CD4-positive, alpha-beta memory T cell (primary cell): ENCODE measurements around the gene ELMO1. TPM values are rescaled to one million over a fixed set of nuclear protein-coding genes. Genes with fewer than 3 reads are reported as not detected.
A peak's percentile ranks its signal among the peaks of the same experiment; 100 is the strongest.

ENCODE experiments used
- CTCF ChIA-PET: fragments of 350-600 bp; sonication (Branson Sonifier 250); formaldehyde crosslinking; loops from one replicate; lab custom pipeline; 2021; ENCODE audit warnings: inconsistent platforms; ENCODE audit not compliant: partially characterized antibody; lab: Charles Lee
- POLR2A ChIA-PET: fragments of 350-600 bp; sonication (Branson Sonifier 250); formaldehyde crosslinking; loops from one replicate; lab custom pipeline; 2021; ENCODE audit not compliant: partially characterized antibody; lab: Charles Lee
- DNase-seq, 5 donors: peaks; one replicate each; pipeline versions ENCODE4 v3.0.0 to v3.0.0-alpha.2; 2020 to 2022; ENCODE audit warnings: mixed read lengths in 1 of 5
- H3K27ac ChIP-seq: one replicate; pipeline ENCODE4 v1.7.0; 2013; ENCODE audit warnings: low read depth, low read length
- H3K27me3 ChIP-seq: 2 replicates; pipeline ENCODE4 v1.7.0; 2013; ENCODE audit warnings: mild to moderate bottlenecking, low read length, moderate library complexity; ENCODE audit not compliant: insufficient read depth
- H3K36me3 ChIP-seq: 2 replicates; pipeline ENCODE4 v1.7.0; 2013; ENCODE audit warnings: mild to moderate bottlenecking, low read length, moderate library complexity; ENCODE audit not compliant: insufficient read depth
- H3K4me1 ChIP-seq: 2 replicates; pipeline ENCODE4 v1.7.0; 2013; ENCODE audit warnings: mild to moderate bottlenecking, low read length, moderate library complexity; ENCODE audit not compliant: insufficient read depth
- H3K4me3 ChIP-seq, 2 donors: one replicate each; pipeline ENCODE4 v1.7.0; 2013; ENCODE audit warnings: low read length in 2 of 2, mild to moderate bottlenecking in 1 of 2
- H3K9me3 ChIP-seq, 2 donors: one replicate each; pipeline ENCODE4 v1.7.0; 2013; ENCODE audit warnings: low read length in 2 of 2, control low read depth in 1 of 2; ENCODE audit not compliant: control insufficient read depth in 1 of 2
- H3K27ac Mint-ChIP-seq, 7 donors: one replicate each; pipeline ENCODE4 v1.8.0; 2020 to 2021; ENCODE audit warnings: mixed read lengths in 7 of 7, mild to moderate bottlenecking in 6 of 7, inconsistent platforms in 3 of 7, moderate library complexity in 3 of 7
- H3K27me3 Mint-ChIP-seq, 2 donors: one replicate each; pipeline ENCODE4 v1.8.0; 2020 to 2021; ENCODE audit warnings: mixed read lengths in 2 of 2
- H3K36me3 Mint-ChIP-seq, 2 donors: one replicate each; pipeline ENCODE4 v1.8.0; 2020 to 2021; ENCODE audit warnings: mixed read lengths in 2 of 2, inconsistent platforms in 1 of 2, mild to moderate bottlenecking in 1 of 2
- H3K4me1 Mint-ChIP-seq, 4 donors: one replicate each; pipeline ENCODE4 v1.8.0; 2020 to 2021; ENCODE audit warnings: mixed read lengths in 4 of 4, mild to moderate bottlenecking in 1 of 4
- H3K4me3 Mint-ChIP-seq, 8 donors: one replicate each; pipeline ENCODE4 v1.8.0; 2020 to 2021; ENCODE audit warnings: mixed read lengths in 8 of 8, mild to moderate bottlenecking in 7 of 8, moderate library complexity in 6 of 8, inconsistent platforms in 3 of 8
- H3K9me3 Mint-ChIP-seq, 8 donors: one replicate each; pipeline ENCODE4 v1.8.0; 2020 to 2021; ENCODE audit warnings: mixed read lengths in 8 of 8, mild to moderate bottlenecking in 5 of 8, inconsistent platforms in 3 of 8, moderate library complexity in 1 of 8
- intact Hi-C: fragments of 100-400 bp; cut with micrococcal nuclease; formaldehyde crosslinking; loops from one replicate; pipeline ENCODE4 v1.15.1; 2023
- polyA plus RNA-seq, 2 donors: library from polyadenylated mRNA; unstranded; fragments of 300-500 nt; fragmentation: Illumina TruSeq; gene quantifications; one replicate each; pipeline ENCODE4 v1.2.3, GENCODE V29; 2021
- total RNA-seq, 2 experiments: library from RNA; stranded (reverse); gene quantifications; one replicate each; pipeline ENCODE4 v1.2.3, GENCODE V29; 2021

Gene ELMO1
- total and polyA plus RNA-seq, 4 experiments from 2014 or later, result 45.1 to 131 (median 111) TPM

GRCh38 chr7:36854652-36855051 lies 594.0 kb downstream of the ELMO1 start:
- H3K4me1 ChIP-seq, result no peaks in the 10 kb centered on the region
- peaks cover 67 to 76% of the 10 kb centered on the region in 2 donors for H3K36me3 Mint-ChIP-seq
- ChIA-PET POLR2A (no interaction called here), CTCF (no interaction called here)
- no peaks in the 10 kb centered on the region for H3K27me3 Mint-ChIP-seq
- no peaks in the 10 kb centered on the region for H3K27me3 ChIP-seq
- H3K4me3 Mint-ChIP-seq, result no peak overlapping the region
- no peaks in the 10 kb centered on the region for H3K9me3 ChIP-seq
- peaks cover 26% of the 10 kb centered on the region for H3K36me3 ChIP-seq
- H3K27ac Mint-ChIP-seq, result peak overlapping the region in 5 of 7 donors; percentile 43 to 73 (median 67)
- no peak overlapping the region for H3K4me3 ChIP-seq
- peaks cover 0 to 9% (median 7%) of the 10 kb centered on the region in 8 donors for H3K9me3 Mint-ChIP-seq
- H3K4me1 Mint-ChIP-seq, result peaks cover 0 to 21% (median 7%) of the 10 kb centered on the region in 4 donors
- no peak for DNase-seq
- intact Hi-C loops, result no loop called here
- no peak overlapping the region for H3K27ac ChIP-seq

- Mint-ChIP-seq H3K27me3 (no peaks in the 10 kb centered on the region), H3K36me3 (peaks cover 53 to 62% of the 10 kb centered on the region in 2 donors), H3K4me3 (no peak overlapping the region), H3K4me1 (peaks cover 0 to 21% (median 6%) of the 10 kb centered on the region in 4 donors), H3K9me3 (peaks cover 0 to 20% (median 11%) of the 10 kb centered on the region in 8 donors), H3K27ac (peak overlapping the region in 4 of 7 donors; percentile 2 to 26 (median 16))
- DNase-seq, result no peak
- intact Hi-C loops, result no loop called here
- Histone ChIP-seq H3K9me3 (peaks cover 0 to 3% of the 10 kb centered on the region in 2 donors), H3K4me1 (no peaks in the 10 kb centered on the region), H3K27me3 (no peaks in the 10 kb centered on the region), H3K36me3 (peaks cover 26% of the 10 kb centered on the region), H3K27ac (no peak overlapping the region), H3K4me3 (no peak overlapping the region)
- ChIA-PET CTCF (no interaction called here), POLR2A (no interaction called here)
Observed at GRCh38 chr7:36852931-36853330, 595.7 kb downstream of the ELMO1 start.

GRCh38 chr7:36852017-36852416 lies 596.6 kb downstream of the ELMO1 start:
- Mint-ChIP-seq H3K27ac (peak overlapping the region in 5 of 7 donors; percentile 2 to 74 (median 17)), H3K36me3 (peaks cover 47 to 55% of the 10 kb centered on the region in 2 donors), H3K4me3 (no peak overlapping the region), H3K4me1 (peaks cover 0 to 21% (median 6%) of the 10 kb centered on the region in 4 donors), H3K9me3 (peaks cover 0 to 28% (median 15%) of the 10 kb centered on the region in 8 donors), H3K27me3 (no peaks in the 10 kb centered on the region)
- Histone ChIP-seq H3K4me1 (no peaks in the 10 kb centered on the region), H3K27me3 (no peaks in the 10 kb centered on the region), H3K9me3 (peaks cover 0 to 7% of the 10 kb centered on the region in 2 donors), H3K27ac (no peak overlapping the region), H3K4me3 (no peak overlapping the region), H3K36me3 (peaks cover 25% of the 10 kb centered on the region)
- DNase-seq, result no peak
- ChIA-PET POLR2A (no interaction called here), CTCF (no interaction called here)
- intact Hi-C loops, result no loop called here

GRCh38 chr7:36851382-36851781 lies 597.3 kb downstream of the ELMO1 start:
- H3K27me3 ChIP-seq, result no peaks in the 10 kb centered on the region
- H3K36me3 ChIP-seq, result peaks cover 18% of the 10 kb centered on the region
- ChIA-PET CTCF (no interaction called here), POLR2A (no interaction called here)
- peaks cover 44 to 49% of the 10 kb centered on the region in 2 donors for H3K36me3 Mint-ChIP-seq
- H3K27ac ChIP-seq, result no peak overlapping the region
- H3K27ac Mint-ChIP-seq, result peak overlapping the region in 4 of 7 donors; percentile 2 to 73 (median 51)
- H3K4me3 Mint-ChIP-seq, result no peak overlapping the region
- intact Hi-C loops, result no loop called here
- no peaks in the 10 kb centered on the region for H3K4me1 ChIP-seq
- no peak overlapping the region for H3K4me3 ChIP-seq
- no peak for DNase-seq
- H3K9me3 Mint-ChIP-seq, result peaks cover 0 to 32% (median 19%) of the 10 kb centered on the region in 8 donors
- H3K9me3 ChIP-seq, result peaks cover 0 to 7% of the 10 kb centered on the region in 2 donors
- peaks cover 0 to 21% (median 6%) of the 10 kb centered on the region in 4 donors for H3K4me1 Mint-ChIP-seq
- H3K27me3 Mint-ChIP-seq, result no peaks in the 10 kb centered on the region

- ChIA-PET POLR2A (no interaction called here), CTCF (no interaction called here)
- H3K9me3 ChIP-seq, result peaks cover 0 to 7% of the 10 kb centered on the region in 2 donors
- no peak for DNase-seq
- Mint-ChIP-seq H3K4me1 (peaks cover 0 to 9% (median 6%) of the 10 kb centered on the region in 4 donors), H3K9me3 (peaks cover 0 to 32% (median 19%) of the 10 kb centered on the region in 8 donors), H3K27me3 (no peaks in the 10 kb centered on the region), H3K36me3 (peaks cover 12 to 23% of the 10 kb centered on the region in 2 donors), H3K4me3 (no peak overlapping the region), H3K27ac (peak overlapping the region in 1 of 7 donors; percentile 65)
- no peaks in the 10 kb centered on the region for H3K4me1 ChIP-seq
- intact Hi-C loops, result no loop called here
- no peaks in the 10 kb centered on the region for H3K36me3 ChIP-seq
- H3K4me3 ChIP-seq, result no peak overlapping the region
- H3K27ac ChIP-seq, result no peak overlapping the region
- no peaks in the 10 kb centered on the region for H3K27me3 ChIP-seq
Observed at GRCh38 chr7:36847946-36848345, 600.7 kb downstream of the ELMO1 start.

- no peak for DNase-seq
- peaks cover 0 to 7% of the 10 kb centered on the region in 2 donors for H3K9me3 ChIP-seq
- Mint-ChIP-seq H3K9me3 (peaks cover 0 to 21% (median 16%) of the 10 kb centered on the region in 8 donors), H3K4me1 (peaks cover 0 to 2% (median under 1%) of the 10 kb centered on the region in 4 donors), H3K36me3 (peaks cover 6 to 12% of the 10 kb centered on the region in 2 donors), H3K4me3 (no peak overlapping the region), H3K27me3 (no peaks in the 10 kb centered on the region), H3K27ac (no peak overlapping the region)
- no peaks in the 10 kb centered on the region for H3K4me1 ChIP-seq
- no peaks in the 10 kb centered on the region for H3K36me3 ChIP-seq
- intact Hi-C loops, result no loop called here
- no peak overlapping the region for H3K4me3 ChIP-seq
- no peaks in the 10 kb centered on the region for H3K27me3 ChIP-seq
- CTCF ChIA-PET, result no interaction called here
- H3K27ac ChIP-seq, result no peak overlapping the region
- POLR2A ChIA-PET, result no interaction called here
Observed at GRCh38 chr7:36844374-36844773, 604.3 kb downstream of the ELMO1 start.

GRCh38 chr7:36840904-36841303 lies 607.8 kb downstream of the ELMO1 start:
- Mint-ChIP-seq H3K4me3 (no peak overlapping the region), H3K27ac (no peak overlapping the region), H3K36me3 (peaks cover 0 to 6% of the 10 kb centered on the region in 2 donors), H3K27me3 (no peaks in the 10 kb centered on the region), H3K4me1 (peaks cover 0 to 2% (median under 1%) of the 10 kb centered on the region in 4 donors), H3K9me3 (peaks cover 0 to 8% (median 2%) of the 10 kb centered on the region in 8 donors)
- intact Hi-C loops, result no loop called here
- ChIA-PET POLR2A (no interaction called here), CTCF (interaction anchor here (1.3 kb wide), 1 partner anchor 161 kb away, joined by 3 read pairs; no protein-coding TSS in a partner anchor)
- no peaks in the 10 kb centered on the region for H3K36me3 ChIP-seq
- H3K4me1 ChIP-seq, result no peaks in the 10 kb centered on the region
- DNase-seq, result no peak
- H3K4me3 ChIP-seq, result no peak overlapping the region
- no peaks in the 10 kb centered on the region for H3K27me3 ChIP-seq
- H3K27ac ChIP-seq, result no peak overlapping the region
- H3K9me3 ChIP-seq, result no peaks in the 10 kb centered on the region
